Measurements from ENCODE around the gene PIGS. TPM values are rescaled to one million over a fixed set of nuclear protein-coding genes. Genes with fewer than 3 reads are reported as not detected.

Gene PIGS
- total and polyA plus RNA-seq, 2 of the 13 experiments (the other 11 are each of a cell fraction or from before 2014, with no cell fraction given) = 31.7 to 42.6 TPM

GRCh38 chr17:28528327-28529012, 42.9 kb downstream of the PIGS start:
- H3K79me2 ChIP-seq (ENCODE audit: insufficient read depth, low read length) = no peaks in the 10 kb centered on the region
- ATAC-seq (no peak), DNase-seq (ENCODE audit: low spot score) (no peak), FAIRE-seq (no peak)
- no peak overlapping the region for H3K4me2 ChIP-seq (ENCODE audit: low read depth, low read length)
- 37% methylated on average over 9 of the region's 9 CpGs for WGBS (ENCODE audit: low lambda C conversion rate)
- ChIA-PET POLR2A (no interaction called here), CTCF (ENCODE audit: low intra/inter-chr PET ratio, low total read pairs) (no interaction called here)
- TF ChIP-seq KDM6A (CRISPR knock-in tag; IDR thresholded peaks at IDR 0.05; ENCODE audit: low read depth) = no peak
- TF ChIP-seq RFX1 (IDR thresholded peaks at IDR 0.05) = 0 out of 2 replicates have a peak, but pooled peaks have one; percentile 22
- no peaks in the 10 kb centered on the region for H3K9me3 ChIP-seq (ENCODE audit: low read length)
- no peaks in the 10 kb centered on the region for H3K36me3 ChIP-seq (replicated peaks in 1 of 2; ENCODE audit: control insufficient read depth in 1 of 2, insufficient read depth in 2 of 2, low read length in 2 of 2)
- peaks cover 37% of the 10 kb centered on the region for H3K4me1 ChIP-seq (ENCODE audit: insufficient read depth, low read length)
- H3K27ac ChIP-seq (ENCODE audit: extremely low read length, insufficient read depth, low read length) = no peak overlapping the region
- peaks cover 9 to 39% of the 10 kb centered on the region in 2 experiments; a peak in 4 of 5 replicates for H3K27me3 ChIP-seq (ENCODE audit: control insufficient read depth in 1 of 2, insufficient read depth in 2 of 2, low read length in 2 of 2)
- no peak overlapping the region for H3K4me3 ChIP-seq (replicated peaks in 1 of 3; ENCODE audit: insufficient read depth in 1 of 3, low read depth in 2 of 3, low read length in 3 of 3)
- in situ Hi-C loops (cut with HindIII; ENCODE audit: extremely low pct_ligation_motif_present, low pct_unique_long_range_greater_than_20kb) = no loop called here
- no peak overlapping the region for H2AFZ ChIP-seq (ENCODE audit: low read length)
- H3K9ac ChIP-seq (ENCODE audit: insufficient read depth, low read depth, low read length) = no peak overlapping the region
- intact Hi-C loops (cut with micrococcal nuclease; ENCODE audit: unreplicated experiment) = loop anchor here (5.0 kb wide), 1 partner anchor 739 kb away; no protein-coding TSS in a partner anchor
- no peaks in the 10 kb centered on the region for H4K20me1 ChIP-seq (ENCODE audit: insufficient read depth, low read length)
- no TSS peak for BruUV-seq (replicated peaks)

DNA sequence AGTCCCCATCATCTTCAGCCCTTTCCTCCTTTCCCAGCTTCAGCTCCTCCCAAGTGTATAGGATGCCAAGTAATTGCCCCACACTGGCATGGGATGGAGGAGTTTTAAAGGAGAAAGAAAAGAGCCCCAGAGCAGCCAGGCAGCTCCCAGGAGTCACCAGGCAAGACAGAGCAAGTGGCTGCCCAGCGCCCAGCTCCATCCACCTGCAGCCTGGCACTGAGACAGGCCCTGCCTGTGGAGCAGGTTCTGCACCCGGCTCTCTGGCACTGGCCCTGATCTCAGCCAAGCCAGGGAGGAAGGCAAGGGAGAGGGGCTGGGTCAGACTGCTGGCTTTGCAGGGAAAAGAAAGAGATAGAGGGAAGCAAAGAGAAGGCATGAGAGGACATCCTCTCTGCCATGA, 43.5 kb downstream of the PIGS start:
- Histone ChIP-seq H3K79me2 (ENCODE audit: insufficient read depth, low read length) (no peaks in the 10 kb centered on the region), H3K27me3 (ENCODE audit: control insufficient read depth in 1 of 2, insufficient read depth in 2 of 2, low read length in 2 of 2) (peaks cover 9 to 39% of the 10 kb centered on the region in 2 experiments; a peak in 4 of 5 replicates), H3K27ac (ENCODE audit: extremely low read length, insufficient read depth, low read length) (no peak overlapping the region), H3K4me3 (replicated peaks in 1 of 3; ENCODE audit: insufficient read depth in 1 of 3, low read depth in 2 of 3, low read length in 3 of 3) (no peak overlapping the region), H3K4me1 (ENCODE audit: insufficient read depth, low read length) (peaks cover 37% of the 10 kb centered on the region), H2AFZ (ENCODE audit: low read length) (no peak overlapping the region), H3K36me3 (replicated peaks in 1 of 2; ENCODE audit: control insufficient read depth in 1 of 2, insufficient read depth in 2 of 2, low read length in 2 of 2) (no peaks in the 10 kb centered on the region), H4K20me1 (ENCODE audit: insufficient read depth, low read length) (no peaks in the 10 kb centered on the region), H3K9me3 (ENCODE audit: low read length) (no peaks in the 10 kb centered on the region), H3K9ac (ENCODE audit: insufficient read depth, low read depth, low read length) (no peak overlapping the region), H3K4me2 (ENCODE audit: low read depth, low read length) (no peak overlapping the region)
- ChIA-PET CTCF (ENCODE audit: low intra/inter-chr PET ratio, low total read pairs) (no interaction called here), POLR2A (no interaction called here)
- no TSS peak for BruUV-seq (replicated peaks)
- FAIRE-seq (no peak), ATAC-seq (no peak), DNase-seq (ENCODE audit: low spot score) (no peak)
- in situ Hi-C loops (cut with HindIII; ENCODE audit: extremely low pct_ligation_motif_present, low pct_unique_long_range_greater_than_20kb) (no loop called here), intact Hi-C loops (cut with micrococcal nuclease; ENCODE audit: unreplicated experiment) (loop anchor here (5.0 kb wide), 1 partner anchor 739 kb away; no protein-coding TSS in a partner anchor)
- WGBS (ENCODE audit: low lambda C conversion rate) = 45% methylated on average over 2 of the region's 2 CpGs
- no peak for TF ChIP-seq TBP (CRISPR knock-in tag; IDR thresholded peaks at IDR 0.05)
- TF ChIP-seq MXD4 (CRISPR knock-in tag; IDR thresholded peaks at IDR 0.05) = no peak
- no peak for TF ChIP-seq IRF1 (CRISPR knock-in tag; IDR thresholded peaks at IDR 0.05; ENCODE audit: low read depth)
- TF ChIP-seq ZNF136 (CRISPR knock-in tag; IDR thresholded peaks at IDR 0.05; ENCODE audit: low read depth) = no peak
- TF ChIP-seq ZSCAN21 (CRISPR knock-in tag; IDR thresholded peaks at IDR 0.05; ENCODE audit: borderline replicate concordance) = no peak
- TF ChIP-seq, protein P1, sequence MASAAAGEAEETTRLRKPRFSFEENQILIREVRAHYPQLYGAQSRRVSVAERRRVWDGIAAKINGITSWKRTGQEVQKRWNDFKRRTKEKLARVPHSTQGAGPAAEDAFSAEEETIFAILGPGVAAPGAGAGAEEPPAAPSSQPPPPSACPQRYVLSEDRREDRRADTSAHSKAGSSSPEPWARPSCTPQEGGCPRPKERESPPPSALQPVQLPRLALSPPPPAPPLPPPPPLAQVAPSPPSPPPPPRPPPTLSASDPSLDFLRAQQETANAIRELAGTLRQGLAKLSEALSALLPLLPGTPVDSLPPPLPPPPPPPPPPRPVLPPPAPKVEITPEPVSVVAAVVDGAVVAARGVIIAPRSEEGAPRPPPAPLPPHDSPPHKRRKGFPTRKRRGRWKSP (CRISPR knock-in tag; IDR thresholded peaks at IDR 0.05) = no peak
- TF ChIP-seq CAMTA2 (CRISPR knock-in tag; IDR thresholded peaks at IDR 0.05; ENCODE audit: borderline replicate concordance) = no peak
- no peak for TF ChIP-seq ZFP90 (CRISPR knock-in tag; IDR thresholded peaks at IDR 0.05; ENCODE audit: borderline replicate concordance)
- TF ChIP-seq NFYB (CRISPR knock-in tag; IDR thresholded peaks at IDR 0.05) = no peak
- no peak for TF ChIP-seq NONO (IDR thresholded peaks at IDR 0.05)
- no peak for TF ChIP-seq NONO (CRISPR knock-in tag; conservative IDR thresholded peaks at IDR 0.05)
- TF ChIP-seq ZNF788 (CRISPR knock-in tag; IDR thresholded peaks at IDR 0.05; ENCODE audit: borderline replicate concordance) = no peak
- no peak for TF ChIP-seq NFKBIZ (CRISPR knock-in tag; IDR thresholded peaks at IDR 0.05)
- TF ChIP-seq NR2F1 (CRISPR knock-in tag; IDR thresholded peaks at IDR 0.05) = no peak
- no peak for TF ChIP-seq SRF (IDR thresholded peaks at IDR 0.05; ENCODE audit: low read depth, low read length)
- no peak for TF ChIP-seq ZNF317 (CRISPR knock-in tag; IDR thresholded peaks at IDR 0.05)
- no peak for TF ChIP-seq MEIS1 (CRISPR knock-in tag; IDR thresholded peaks at IDR 0.05; ENCODE audit: borderline replicate concordance)
